Measurements from ENCODE around the gene FAM171A2. TPM values are rescaled to one million over a fixed set of nuclear protein-coding genes. Genes with fewer than 3 reads are reported as not detected.
A peak's percentile ranks its signal among the peaks of the same experiment; 100 is the strongest.
"Not testable (repeated sequence)": the region's sequence is repeated elsewhere in the genome, so short reads cannot be mapped to it uniquely, and the experiment has no call there.

The FAM171A2 gene
- polyA plus RNA-seq, 3 donors = not detected

GRCh38 chr17:44344939-44345453 lies 18.7 kb downstream of the FAM171A2 start, which contains the start of gene GRN:
GRN (plus strand) TSS chr17:44345302; CDS start chr17:44349165, 3,863 bp downstream.
- H3K36me3 ChIP-seq (replicated peaks in 1 of 2; ENCODE audit: control insufficient read depth in 1 of 2, insufficient read depth in 2 of 2, low read length in 2 of 2) = peaks cover 12 to 14% of the 10 kb centered on the region in 2 donors
- intact Hi-C loops (cut with micrococcal nuclease) = loop anchor here in 1 of 2 donors (2.0 to 5.0 kb wide), 4 partner anchors 20 to 143 kb away; partner anchors contain the start of genes SLC25A39 and UBTF
- H3K9me3 ChIP-seq (replicated peaks in 1 of 2; ENCODE audit: control insufficient read depth in 1 of 2, insufficient read depth in 1 of 2, low read length in 2 of 2) = peaks cover 0 to 4% of the 10 kb centered on the region in 2 donors
- peaks cover 61 to 69% of the 10 kb centered on the region in 2 donors for H3K4me1 ChIP-seq (ENCODE audit: control insufficient read depth in 1 of 2, insufficient read depth in 2 of 2, low read length in 2 of 2)
- Mint-ChIP-seq H3K9me3 (peaks cover 4 to 13% (median 6%) of the 10 kb centered on the region in 7 donors), H3K27me3 (ENCODE audit: low read depth in 3 of 3) (peaks cover 0 to 2% (median 0%) of the 10 kb centered on the region in 3 donors), H3K4me3 (peak within 1 kb of the TSS; percentile 96 to 99), H3K4me1 (peaks cover 68% of the 10 kb centered on the region), H3K36me3 (peaks cover 24 to 26% of the 10 kb centered on the region in 2 donors), H3K27ac (peak within 1 kb of the TSS; percentile 93 to 99 (median 98))
- H3K27me3 ChIP-seq (ENCODE audit: control insufficient read depth in 2 of 2, insufficient read depth in 2 of 2, low read length in 2 of 2) = no peaks in the 10 kb centered on the region
- WGBS (ENCODE audit: insufficient coverage) = under 1% methylated on average over 18 of the region's 26 CpGs
- H3K9ac ChIP-seq (ENCODE audit: insufficient read depth, low read length, poor library complexity, severe bottlenecking) = peak within 1 kb of the TSS; percentile 87
- peak within 1 kb of the TSS; percentile 71 to 98 (median 92) for H3K4me3 ChIP-seq (replicated peaks in 1 of 3; ENCODE audit: low read depth in 2 of 3, low read length in 3 of 3)
- H3K4me2 ChIP-seq (replicated peaks; ENCODE audit: extremely low read depth, low read length, poor library complexity, severe bottlenecking) = peak within 1 kb of the TSS; percentile 88
- H2AFZ ChIP-seq (ENCODE audit: insufficient read depth, low read depth, low read length, poor library complexity, severe bottlenecking) = peak within 1 kb of the TSS; percentile 39
- H3K79me2 ChIP-seq (ENCODE audit: insufficient read depth, low read length) = peaks cover 60% of the 10 kb centered on the region
- TF ChIP-seq CTCF (IDR thresholded peaks at IDR 0.05) = no peak
- H3K27ac ChIP-seq (ENCODE audit: low read depth in 1 of 2, low read length in 2 of 2) = peak within 1 kb of the TSS; percentile 88 to 98
- peaks cover 49% of the 10 kb centered on the region for H4K20me1 ChIP-seq (ENCODE audit: insufficient read depth, low read length)
- peak; percentile 95 to 98 (median 97) for DNase-seq

- Histone ChIP-seq H3K9me3 (replicated peaks in 1 of 2; ENCODE audit: control insufficient read depth in 1 of 2, insufficient read depth in 1 of 2, low read length in 2 of 2) (peaks cover 0 to 4% of the 10 kb centered on the region in 2 donors), H4K20me1 (ENCODE audit: insufficient read depth, low read length) (peaks cover 36% of the 10 kb centered on the region), H3K4me1 (ENCODE audit: control insufficient read depth in 1 of 2, insufficient read depth in 2 of 2, low read length in 2 of 2) (peaks cover 61 to 68% of the 10 kb centered on the region in 2 donors), H3K4me3 (replicated peaks in 1 of 3; ENCODE audit: low read depth in 2 of 3, low read length in 3 of 3) (no peak overlapping the region), H2AFZ (ENCODE audit: insufficient read depth, low read depth, low read length, poor library complexity, severe bottlenecking) (no peak overlapping the region), H3K27me3 (ENCODE audit: control insufficient read depth in 2 of 2, insufficient read depth in 2 of 2, low read length in 2 of 2) (no peaks in the 10 kb centered on the region), H3K4me2 (replicated peaks; ENCODE audit: extremely low read depth, low read length, poor library complexity, severe bottlenecking) (no peak overlapping the region), H3K36me3 (replicated peaks in 1 of 2; ENCODE audit: control insufficient read depth in 1 of 2, insufficient read depth in 2 of 2, low read length in 2 of 2) (peaks cover 0 to under 1% of the 10 kb centered on the region in 2 donors), H3K79me2 (ENCODE audit: insufficient read depth, low read length) (peaks cover 47% of the 10 kb centered on the region), H3K9ac (ENCODE audit: insufficient read depth, low read length, poor library complexity, severe bottlenecking) (no peak overlapping the region), H3K27ac (ENCODE audit: low read depth in 1 of 2, low read length in 2 of 2) (no peak overlapping the region)
- DNase-seq = no peak
- peaks cover 0 to 4% (median 0%) of the 10 kb centered on the region in 3 donors for H3K27me3 Mint-ChIP-seq (ENCODE audit: low read depth in 3 of 3)
- no peak overlapping the region for H3K4me3 Mint-ChIP-seq
- 83% methylated on average over 11 of the region's 11 CpGs for WGBS (ENCODE audit: insufficient coverage)
- peaks cover 11 to 17% of the 10 kb centered on the region in 2 donors for H3K36me3 Mint-ChIP-seq
- H3K27ac Mint-ChIP-seq = peak overlapping the region in 5 of 7 donors; percentile 46 to 98 (median 82)
- intact Hi-C loops (cut with micrococcal nuclease) = loop anchor here in 1 of 2 donors (2.0 kb wide), 2 partner anchors 19 to 125 kb away; partner anchors contain the start of genes SLC25A39 and UBTF
- no peak for TF ChIP-seq CTCF (IDR thresholded peaks at IDR 0.05)
- peaks cover 4 to 15% (median 6%) of the 10 kb centered on the region in 7 donors for H3K9me3 Mint-ChIP-seq
- H3K4me1 Mint-ChIP-seq = peaks cover 67% of the 10 kb centered on the region
These were observed 20.0 kb downstream of the FAM171A2 start for GRCh38 chr17:44343510-44344209.

- peak overlapping the region; percentile 92 to 99 (median 94) for H3K27ac Mint-ChIP-seq
- H3K27me3 Mint-ChIP-seq (ENCODE audit: low read depth in 3 of 3); H3K4me2 ChIP-seq (replicated peaks; ENCODE audit: extremely low read depth, low read length, poor library complexity, severe bottlenecking); DNase-seq; H3K36me3 ChIP-seq (replicated peaks in 1 of 2; ENCODE audit: control insufficient read depth in 1 of 2, insufficient read depth in 2 of 2, low read length in 2 of 2); H3K9ac ChIP-seq (ENCODE audit: insufficient read depth, low read length, poor library complexity, severe bottlenecking); H3K27me3 ChIP-seq (ENCODE audit: control insufficient read depth in 2 of 2, insufficient read depth in 2 of 2, low read length in 2 of 2); intact Hi-C loops (cut with micrococcal nuclease); H2AFZ ChIP-seq (ENCODE audit: insufficient read depth, low read depth, low read length, poor library complexity, severe bottlenecking); H4K20me1 ChIP-seq (ENCODE audit: insufficient read depth, low read length); H3K36me3 Mint-ChIP-seq; H3K9me3 ChIP-seq (replicated peaks in 1 of 2; ENCODE audit: control insufficient read depth in 1 of 2, insufficient read depth in 1 of 2, low read length in 2 of 2): not testable (repeated sequence)
- Histone ChIP-seq H3K4me1 (ENCODE audit: control insufficient read depth in 1 of 2, insufficient read depth in 2 of 2, low read length in 2 of 2) (peaks cover 42 to 55% of the 10 kb centered on the region in 2 donors), H3K4me3 (replicated peaks in 1 of 3; ENCODE audit: low read depth in 2 of 3, low read length in 3 of 3) (peak overlapping the region in 1 of 3 experiments; percentile 20), H3K79me2 (ENCODE audit: insufficient read depth, low read length) (peaks cover 20% of the 10 kb centered on the region), H3K27ac (ENCODE audit: low read depth in 1 of 2, low read length in 2 of 2) (peak overlapping the region in 1 of 2 donors; percentile 65)
- H3K4me3 Mint-ChIP-seq = peak overlapping the region in 1 of 2 donors; percentile 39
- peaks cover 49% of the 10 kb centered on the region for H3K4me1 Mint-ChIP-seq
- H3K9me3 Mint-ChIP-seq = peaks cover 4 to 15% (median 6%) of the 10 kb centered on the region in 7 donors
- WGBS (ENCODE audit: insufficient coverage) = 90% methylated on average over 2 of the region's 5 CpGs
These were observed 23.1 kb downstream of the FAM171A2 start for GRCh38 chr17:44340553-44340952.

Data from CD14-positive monocyte (primary cell).